Stimulated activated CD8-positive, alpha-beta memory T cell treated with anti-CD3 and anti-CD28 coated beads, Interleukin-4, amount 100 ng/mL, for 4 hours (primary cell): ENCODE results near the gene TNIK.
"Not testable (repeated sequence)": the region's sequence is repeated elsewhere in the genome, so short reads cannot be mapped to it uniquely, and the experiment has no call there.

ENCODE experiments used
- DNase-seq, 2 donors: peaks; one replicate each; pipeline ENCODE4 v3.0.0-alpha.2; 2020; ENCODE audit warnings: low read depth in 2 of 2, low spot score in 1 of 2

TNIK gene

GRCh38 chr3:171315919-171316318 lies 144.3 kb downstream of the TNIK start:
- no peak for DNase-seq

DNA sequence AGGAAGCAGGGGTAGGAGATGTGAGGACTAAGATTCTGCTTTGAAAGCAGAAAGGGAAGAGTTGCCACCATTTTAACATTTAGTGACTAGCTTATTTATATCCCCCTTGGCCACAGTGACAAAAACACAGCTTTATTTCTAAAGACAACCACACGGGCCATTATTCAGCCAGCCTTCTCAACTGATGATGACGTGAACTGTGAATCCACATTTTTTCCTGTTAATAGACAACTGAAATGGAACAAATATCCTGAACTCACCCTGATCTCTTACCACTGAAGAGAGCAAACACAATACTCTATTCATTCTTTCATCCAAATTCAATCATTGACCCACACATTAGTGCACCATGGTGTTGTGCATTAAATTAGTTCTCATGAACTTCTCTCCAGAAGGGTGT lies 145.1 kb downstream of the TNIK start:
- DNase-seq, result no peak

DNA sequence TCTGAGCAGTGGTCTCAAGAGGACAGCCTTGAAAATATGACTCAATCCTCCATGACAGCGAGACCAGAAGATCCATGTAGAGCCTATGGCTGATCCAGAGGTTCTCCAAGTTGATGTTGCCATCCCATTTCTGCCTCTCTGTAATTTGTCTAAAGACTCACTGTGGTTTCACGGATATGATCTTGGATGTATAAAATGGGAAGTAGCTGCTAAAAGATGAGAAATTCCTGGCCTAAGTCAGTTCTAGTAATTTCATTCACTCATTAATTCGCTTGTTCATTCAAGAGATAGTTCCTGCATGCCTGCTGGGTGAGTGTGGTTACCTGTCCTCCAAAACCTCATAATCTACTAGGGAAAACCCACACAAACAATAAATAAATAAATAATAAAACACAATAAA lies 145.9 kb downstream of the TNIK start:
- DNase-seq, result no peak

DNA sequence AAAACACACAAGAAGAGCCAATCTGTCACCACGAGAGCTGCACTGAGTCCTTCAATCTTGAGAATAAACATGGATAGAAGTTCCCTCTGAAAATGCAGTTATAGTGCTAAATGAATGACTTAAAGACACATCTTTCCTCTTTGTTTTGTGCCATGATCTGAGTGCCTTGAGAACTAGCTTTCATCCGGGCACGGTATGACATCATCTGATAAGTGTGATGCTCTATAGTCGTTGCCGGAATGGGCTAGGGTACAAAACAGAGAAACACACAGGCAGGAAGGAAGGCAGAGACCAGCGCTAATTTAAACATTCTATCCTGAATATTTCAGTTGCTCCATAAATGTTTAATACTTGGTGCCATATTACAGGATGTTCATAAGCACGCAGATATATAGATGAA lies 146.5 kb downstream of the TNIK start:
- no peak for DNase-seq

GRCh38 chr3:171312741-171313140 lies 147.5 kb downstream of the TNIK start:
- no peak for DNase-seq

DNA sequence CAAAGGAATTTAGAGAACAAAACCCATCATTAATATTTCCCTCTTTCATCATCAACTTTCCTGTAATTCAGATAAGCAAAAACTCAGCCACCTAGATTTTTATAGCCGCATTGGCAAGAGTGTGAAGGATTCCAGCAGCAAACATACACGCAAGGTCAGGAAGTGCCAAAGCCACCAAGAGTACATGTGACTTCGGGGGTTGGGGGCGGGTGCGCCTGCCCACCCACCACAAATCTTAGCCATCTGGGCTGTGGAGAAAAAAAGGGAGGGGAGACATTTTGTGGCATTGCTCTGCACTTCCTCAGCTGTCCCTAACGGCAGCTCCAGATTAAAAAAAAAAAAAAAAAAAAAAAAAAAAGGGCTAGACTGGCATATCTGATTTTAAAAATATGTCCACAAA lies 148.4 kb downstream of the TNIK start:
- DNase-seq, result no peak

GRCh38 chr3:171309906-171310359 lies 150.3 kb downstream of the TNIK start:
- no peak for DNase-seq

DNA sequence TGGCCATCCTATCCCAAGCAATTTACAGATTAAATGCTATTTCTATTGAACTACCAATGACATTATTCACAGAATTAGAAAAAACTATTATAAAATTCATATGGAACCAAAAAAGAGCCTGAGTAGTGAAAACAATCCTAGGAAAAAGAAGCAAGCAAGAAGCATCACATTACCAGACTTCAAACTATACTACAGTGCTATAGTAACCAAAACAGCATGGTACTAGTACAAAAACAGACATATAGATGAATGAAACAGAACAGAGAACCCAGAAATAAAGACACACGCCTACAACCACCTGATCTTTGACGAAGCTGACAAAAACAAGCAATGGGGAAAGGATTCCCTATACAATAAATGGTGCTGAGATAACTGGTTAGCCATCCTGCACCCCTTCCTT lies 152.2 kb downstream of the TNIK start:
- DNase-seq, result no peak

DNA sequence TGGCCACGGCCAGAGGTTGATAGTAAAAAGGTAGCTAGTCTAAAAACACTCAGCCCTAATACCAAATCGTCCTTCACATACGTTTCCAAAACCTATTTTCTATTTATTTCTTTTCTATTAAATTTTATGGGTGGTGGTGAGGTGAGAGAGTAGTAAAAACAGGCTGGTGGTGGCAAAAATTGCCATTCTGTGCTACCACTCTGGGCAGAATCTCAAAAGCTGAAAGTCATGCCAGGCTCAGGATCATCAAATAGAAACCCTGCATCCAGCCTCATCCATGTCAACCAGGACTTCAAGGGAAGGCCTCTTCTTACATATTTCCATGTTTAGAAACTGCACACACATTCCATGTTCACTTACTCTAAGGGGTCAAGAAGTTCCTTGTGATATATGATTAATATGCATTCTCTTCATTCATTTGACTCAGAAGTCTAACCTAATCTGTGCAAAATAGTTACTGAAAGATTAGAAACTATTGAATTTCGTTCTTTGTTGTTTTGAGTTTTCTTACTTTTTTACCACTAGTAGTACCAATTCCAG lies 153.1 kb downstream of the TNIK start:
- no peak for DNase-seq

DNA sequence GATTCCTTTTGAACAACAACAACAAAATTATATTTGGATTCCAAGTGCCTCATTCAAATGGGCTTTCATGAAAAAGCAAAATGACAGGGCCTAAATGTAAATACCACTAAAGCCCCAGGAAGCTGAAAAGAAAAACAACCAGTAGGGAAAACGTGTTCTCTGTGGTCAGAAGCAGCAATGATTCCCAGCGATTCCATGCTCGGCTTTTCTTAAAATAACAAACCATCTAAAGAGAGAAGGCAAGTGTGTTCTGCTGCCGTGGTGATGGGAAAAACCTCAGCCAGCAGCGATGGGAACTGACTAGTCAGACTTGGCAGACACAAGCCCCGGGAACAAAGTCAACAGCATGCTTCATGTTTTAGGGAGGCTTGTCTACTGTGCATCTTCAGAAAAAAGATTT lies 153.6 kb downstream of the TNIK start:
- no peak for DNase-seq

DNA sequence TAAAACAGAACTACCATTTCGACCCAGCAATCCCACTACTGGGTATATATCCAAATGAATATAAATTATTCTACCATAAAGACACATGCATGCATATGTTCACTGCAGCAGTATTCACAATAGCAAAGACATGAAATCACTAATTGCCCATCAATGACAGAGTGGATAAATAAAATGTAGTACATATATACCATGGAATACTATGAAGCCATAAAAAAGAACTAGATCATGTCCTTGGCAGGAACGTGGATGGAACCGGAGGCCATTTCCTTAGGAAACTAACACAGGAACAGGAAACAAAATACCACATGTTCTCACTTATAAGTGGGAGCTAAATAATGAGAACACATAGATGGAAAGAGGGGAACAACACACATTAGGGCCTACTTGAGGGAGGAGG lies 154.4 kb downstream of the TNIK start:
- DNase-seq, result not testable (repeated sequence)

- DNase-seq, result not testable (repeated sequence)
These were observed 155.7 kb downstream of the TNIK start for GRCh38 chr3:171304498-171304897.

- not testable (repeated sequence) for DNase-seq
These were observed 156.2 kb downstream of the TNIK start for GRCh38 chr3:171304017-171304416.

DNA sequence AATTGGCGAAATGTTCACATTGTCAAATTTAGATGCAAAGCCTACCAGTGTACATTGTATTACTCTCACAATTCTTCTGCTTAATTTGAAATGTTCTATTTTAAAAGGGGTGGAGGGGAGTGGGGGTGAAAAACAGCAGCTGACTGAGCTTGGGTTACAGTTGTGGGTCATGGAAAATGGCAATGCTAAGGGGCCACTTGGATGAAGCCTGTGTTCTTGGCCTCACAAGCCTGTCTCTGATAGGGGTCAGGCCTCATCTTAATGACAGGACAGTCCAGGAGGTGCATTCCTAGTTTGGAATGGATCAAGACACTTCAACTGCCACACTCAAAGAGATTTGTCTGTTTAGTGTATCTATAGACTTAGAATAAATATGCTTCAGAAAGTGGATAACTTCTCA lies 158.2 kb downstream of the TNIK start:
- DNase-seq, result no peak

GRCh38 chr3:171301002-171301401 lies 159.2 kb downstream of the TNIK start:
- no peak for DNase-seq

DNA sequence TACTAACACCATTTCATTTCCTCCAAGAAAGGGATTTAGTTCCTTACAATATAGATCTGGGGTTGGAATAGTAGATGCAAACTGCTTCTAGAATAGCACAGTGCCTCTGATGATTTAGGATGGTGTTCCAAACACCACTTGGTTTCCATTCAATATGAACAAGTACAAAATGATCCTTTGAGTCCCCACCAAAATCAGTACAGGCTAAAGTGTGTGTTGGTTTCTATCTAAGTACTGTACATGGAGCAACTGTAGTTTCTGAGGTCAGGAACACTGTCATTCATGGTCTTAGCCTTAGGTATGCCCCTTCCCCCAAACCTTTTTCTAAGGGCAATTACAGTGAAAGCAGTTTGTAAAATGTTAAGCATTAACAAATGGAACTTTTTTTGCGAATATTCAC lies 162.3 kb downstream of the TNIK start:
- no peak for DNase-seq

- no peak for DNase-seq
These were observed 163.0 kb downstream of the TNIK start for GRCh38 chr3:171297207-171297606.

GRCh38 chr3:171295484-171296373 lies 164.5 kb downstream of the TNIK start:
- DNase-seq, result no peak

- no peak for DNase-seq
These were observed 166.9 kb downstream of the TNIK start for GRCh38 chr3:171293142-171293782.

GRCh38 chr3:171290680-171291079 lies 169.5 kb downstream of the TNIK start:
- no peak for DNase-seq

GRCh38 chr3:171289291-171289690 lies 170.9 kb downstream of the TNIK start:
- DNase-seq, result no peak

DNA sequence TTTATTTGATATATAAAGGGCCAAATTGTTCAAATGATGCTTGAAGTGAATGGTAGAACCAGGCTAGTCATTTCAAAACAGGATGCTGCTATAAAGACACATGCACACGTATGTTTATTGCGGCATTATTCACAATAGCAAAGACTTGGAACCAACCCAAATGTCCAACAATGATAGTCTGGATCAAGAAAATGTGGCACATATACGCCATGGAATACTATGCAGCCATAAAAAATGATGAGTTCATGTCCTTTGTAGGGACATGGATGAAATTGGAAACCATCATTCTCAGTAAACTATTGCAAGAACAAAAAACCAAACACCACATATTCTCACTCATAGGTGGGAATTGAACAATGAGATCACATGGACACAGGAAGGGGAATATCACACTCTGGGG lies 172.4 kb downstream of the TNIK start:
- not testable (repeated sequence) for DNase-seq
